Naive thymus-derived CD4-positive, alpha-beta T cell (primary cell): ENCODE measurements around the gene PMIS2. TPM values are rescaled to one million over a fixed set of nuclear protein-coding genes. Genes with fewer than 3 reads are reported as not detected.

Source experiments
- ATAC-seq: fragments of 150-1000 bp; cut with Tn5 transposase; 2 replicates; pipeline ENCODE4 v1.10.0; 2021; ENCODE audit warnings: mild to moderate bottlenecking, moderate library complexity
- CTCF ChIA-PET: fragments of 350-600 bp; sonication (Branson Sonifier 250); formaldehyde crosslinking; loops from one replicate; lab custom pipeline; 2021; ENCODE audit warnings: antibody characterized with exemption; lab: Charles Lee
- POLR2A ChIA-PET: fragments of 350-600 bp; sonication (Branson Sonifier 250); formaldehyde crosslinking; loops from one replicate; lab custom pipeline; 2021; ENCODE audit warnings: antibody characterized with exemption, inconsistent platforms; lab: Charles Lee
- DNase-seq, 9 donors: peaks; one replicate each; pipeline versions ENCODE4 v3.0.0 to v3.0.0-alpha.2; 2020 to 2022; ENCODE audit warnings: mixed read lengths in 1 of 9
- H3K27ac ChIP-seq: one replicate; pipeline ENCODE4 v1.7.0; 2013; ENCODE audit warnings: mild to moderate bottlenecking, low read depth, low read length, moderate library complexity
- H3K27me3 ChIP-seq, 2 donors: one replicate each; pipeline ENCODE4 v1.7.0; 2013; ENCODE audit warnings: low read length in 2 of 2, mild to moderate bottlenecking in 2 of 2, moderate library complexity in 2 of 2; ENCODE audit not compliant: control insufficient read depth in 2 of 2, insufficient read depth in 2 of 2
- H3K36me3 ChIP-seq, 3 experiments: 1 replicate in 2 of 3; 2 replicates in 1 of 3; pipeline ENCODE4 v1.7.0; 2013; ENCODE audit warnings: low read length in 3 of 3, mild to moderate bottlenecking in 3 of 3, moderate library complexity in 1 of 3; ENCODE audit not compliant: insufficient read depth in 3 of 3, control insufficient read depth in 2 of 3
- H3K4me1 ChIP-seq, 2 donors: one replicate each; pipeline ENCODE4 v1.7.0; 2013; ENCODE audit warnings: low read length in 2 of 2, mild to moderate bottlenecking in 2 of 2, moderate library complexity in 1 of 2; ENCODE audit not compliant: control insufficient read depth in 2 of 2, insufficient read depth in 2 of 2
- H3K4me3 ChIP-seq: 2 replicates; pipeline ENCODE4 v1.7.0; 2013; ENCODE audit warnings: mild to moderate bottlenecking, low read length
- H3K9me3 ChIP-seq, 3 experiments: 1 replicate in 2 of 3; 2 replicates in 1 of 3; pipeline ENCODE4 v1.7.0; 2013; ENCODE audit warnings: low read length in 3 of 3; ENCODE audit not compliant: control insufficient read depth in 2 of 3
- H3K27ac Mint-ChIP-seq, 9 donors: one replicate each; pipeline ENCODE4 v1.8.0; 2020 to 2022; ENCODE audit warnings: mixed read lengths in 9 of 9, mild to moderate bottlenecking in 8 of 9, moderate library complexity in 5 of 9, inconsistent platforms in 2 of 9
- H3K27me3 Mint-ChIP-seq, 5 donors: one replicate each; pipeline ENCODE4 v1.8.0; 2021 to 2022; ENCODE audit warnings: mixed read lengths in 5 of 5, mild to moderate bottlenecking in 1 of 5
- H3K36me3 Mint-ChIP-seq, 5 donors: one replicate each; pipeline ENCODE4 v1.8.0; 2020 to 2022; ENCODE audit warnings: mixed read lengths in 5 of 5, mild to moderate bottlenecking in 3 of 5, inconsistent platforms in 1 of 5
- H3K4me1 Mint-ChIP-seq, 7 donors: one replicate each; pipeline ENCODE4 v1.8.0; 2020 to 2022; ENCODE audit warnings: mixed read lengths in 7 of 7, mild to moderate bottlenecking in 3 of 7, inconsistent platforms in 1 of 7
- H3K4me3 Mint-ChIP-seq, 10 donors: one replicate each; pipeline ENCODE4 v1.8.0; 2020 to 2022; ENCODE audit warnings: mild to moderate bottlenecking in 10 of 10, mixed read lengths in 10 of 10, moderate library complexity in 6 of 10, inconsistent platforms in 2 of 10
- H3K9me3 Mint-ChIP-seq, 11 donors: one replicate each; pipeline ENCODE4 v1.8.0; 2020 to 2022; ENCODE audit warnings: mixed read lengths in 11 of 11, mild to moderate bottlenecking in 4 of 11, inconsistent platforms in 1 of 11, moderate library complexity in 1 of 11
- intact Hi-C, 2 donors: fragments of 100-400 bp; cut with micrococcal nuclease; formaldehyde crosslinking; loops; one replicate each; pipeline ENCODE4 v1.15.1; 2023
- polyA plus RNA-seq, 2 donors: library from polyadenylated mRNA; unstranded; fragments of 300-500 nt; fragmentation: Illumina TruSeq; gene quantifications; one replicate each; pipeline ENCODE4 v1.2.3, GENCODE V29; 2021
- total RNA-seq, 6 experiments: library from RNA in 5 of 6; stranded (reverse) in 5 of 6; gene quantifications; 1 replicate in 5 of 6; 2 replicates in 1 of 6; pipeline ENCODE4 v1.2.3 and lab custom pipeline; 2021 to 2026

The PMIS2 gene
- total and polyA plus RNA-seq, 7 experiments from 2014 or later: not detected

DNA sequence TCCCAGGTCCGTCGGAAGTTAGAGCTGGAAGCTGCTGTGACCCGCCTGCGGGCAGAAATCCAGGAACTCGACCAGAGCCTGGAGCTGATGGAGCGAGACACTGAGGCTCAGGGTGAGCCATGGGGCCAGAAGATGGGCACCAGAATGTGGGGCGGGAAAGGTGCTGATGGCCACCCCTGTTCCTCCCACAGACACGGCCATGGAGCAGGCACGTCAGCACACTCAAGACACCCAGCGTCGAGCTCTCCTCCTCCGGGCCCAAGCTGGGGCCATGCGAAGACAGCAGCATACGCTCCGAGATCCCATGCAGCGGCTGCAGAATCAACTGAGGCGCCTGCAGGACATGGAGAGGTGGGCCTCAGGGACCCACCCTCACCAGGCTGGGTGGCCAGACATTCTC lies 29.1 kb downstream of the PMIS2 start:
- intact Hi-C loops: no loop called here
- ATAC-seq (no peak), DNase-seq (no peak)
- Mint-ChIP-seq H3K9me3 (peaks cover 0 to 4% (median 0%) of the 10 kb centered on the region in 11 donors), H3K27me3 (peaks cover 0 to 2% (median 0%) of the 10 kb centered on the region in 5 donors), H3K4me1 (peaks cover 4 to 32% (median 27%) of the 10 kb centered on the region in 7 donors), H3K27ac (peak overlapping the region in 1 of 9 donors; percentile 38), H3K4me3 (no peak overlapping the region), H3K36me3 (peaks cover 0 to 10% (median 4%) of the 10 kb centered on the region in 5 donors)
- Histone ChIP-seq H3K36me3 (peaks cover 0 to 31% (median 0%) of the 10 kb centered on the region in 3 experiments), H3K4me3 (no peak overlapping the region), H3K27me3 (no peaks in the 10 kb centered on the region), H3K4me1 (peaks cover 18 to 19% of the 10 kb centered on the region in 2 donors), H3K9me3 (no peaks in the 10 kb centered on the region), H3K27ac (no peak overlapping the region)
- ChIA-PET CTCF (no interaction called here), POLR2A (interaction anchor here (1.0 kb wide), 1 partner anchor 130 kb away, joined by 3 read pairs; the partner anchor contains the start of genes PSENEN and U2AF1L4)

DNA sequence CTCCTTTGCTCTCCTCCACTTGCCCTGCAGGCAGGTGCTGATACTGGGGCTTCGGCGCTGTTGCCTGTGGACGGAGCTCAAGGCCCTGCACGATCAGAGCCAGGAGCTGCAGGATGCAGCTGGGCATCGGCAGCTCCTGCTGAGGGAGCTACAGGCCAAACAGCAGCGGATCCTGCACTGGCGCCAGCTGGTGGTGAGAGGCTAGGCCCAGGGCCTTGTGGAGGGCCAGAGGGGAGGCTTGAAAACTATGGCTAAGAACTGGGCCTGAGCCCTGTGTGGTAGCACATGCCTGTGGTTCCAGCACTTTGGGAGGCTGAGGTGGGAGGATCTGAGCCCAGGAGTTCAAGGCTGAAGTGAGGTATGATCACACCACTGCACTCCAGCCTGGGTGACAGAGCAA lies 32.9 kb downstream of the PMIS2 start:
- POLR2A ChIA-PET: interaction anchor here (0.7 kb wide), 1 partner anchor 428 kb away, joined by 4 read pairs; no protein-coding TSS in a partner anchor

DNA sequence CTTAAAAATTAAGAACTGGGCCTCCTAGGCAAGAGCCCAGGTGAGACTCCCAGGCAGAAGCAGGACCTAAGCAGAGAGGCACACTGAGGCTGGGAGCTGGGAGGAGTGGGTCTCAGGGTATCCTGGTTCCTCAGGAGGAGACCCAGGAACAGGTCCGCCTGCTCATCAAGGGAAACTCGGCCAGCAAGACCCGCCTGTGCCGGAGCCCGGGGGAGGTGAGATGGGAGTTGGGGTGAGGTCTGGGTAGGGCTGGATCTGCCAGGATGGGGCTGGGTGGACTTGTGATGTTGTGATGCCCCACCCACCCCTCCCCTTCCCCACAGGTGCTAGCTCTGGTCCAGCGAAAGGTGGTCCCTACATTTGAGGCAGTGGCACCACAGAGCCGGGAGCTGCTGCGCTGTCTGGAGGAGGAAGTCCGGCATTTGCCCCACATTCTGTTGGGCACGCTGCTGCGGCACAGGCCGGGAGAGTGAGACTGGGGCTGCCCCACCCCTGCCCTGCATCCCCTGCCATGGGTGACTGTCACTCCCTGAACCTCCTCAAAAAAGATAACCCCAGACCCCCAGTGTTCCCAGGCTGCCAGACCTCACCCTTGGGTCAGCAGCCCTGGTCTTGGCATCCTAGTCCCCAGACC lies 33.4 kb downstream of the PMIS2 start:
- Histone ChIP-seq H3K27ac (no peak overlapping the region), H3K4me1 (no peaks in the 10 kb centered on the region), H3K4me3 (no peak overlapping the region), H3K36me3 (peaks cover 0 to 46% (median 0%) of the 10 kb centered on the region in 3 experiments), H3K27me3 (no peaks in the 10 kb centered on the region), H3K9me3 (no peaks in the 10 kb centered on the region)
- H3K9me3 Mint-ChIP-seq: peaks cover 0 to 1% (median 0%) of the 10 kb centered on the region in 11 donors
- H3K27me3 Mint-ChIP-seq: no peaks in the 10 kb centered on the region
- intact Hi-C loops: no loop called here
- ChIA-PET POLR2A (interaction anchor here (0.7 kb wide), 1 partner anchor 427 kb away, joined by 4 read pairs; no protein-coding TSS in a partner anchor), CTCF (no interaction called here)
- H3K4me3 Mint-ChIP-seq: no peak overlapping the region
- H3K4me1 Mint-ChIP-seq: peaks cover 0 to 6% (median 0%) of the 10 kb centered on the region in 7 donors
- ATAC-seq (no peak), DNase-seq (no peak)
- H3K36me3 Mint-ChIP-seq: peaks cover 0 to 21% (median 4%) of the 10 kb centered on the region in 5 donors
- no peak overlapping the region for H3K27ac Mint-ChIP-seq

More for the DNA sequence above, 32.9 kb downstream of the PMIS2 start:
- H3K27me3 Mint-ChIP-seq: no peaks in the 10 kb centered on the region
- peaks cover 0 to 1% (median 0%) of the 10 kb centered on the region in 11 donors for H3K9me3 Mint-ChIP-seq
- H3K36me3 ChIP-seq: peaks cover 0 to 46% (median 0%) of the 10 kb centered on the region in 3 experiments
- peak overlapping the region in 1 of 9 donors; percentile 31 for H3K27ac Mint-ChIP-seq
- DNase-seq: no peak
- no peak overlapping the region for H3K27ac ChIP-seq
- H3K9me3 ChIP-seq: no peaks in the 10 kb centered on the region
- ATAC-seq: no peak
- H3K4me3 Mint-ChIP-seq: no peak overlapping the region
- H3K36me3 Mint-ChIP-seq: peaks cover 0 to 21% (median 4%) of the 10 kb centered on the region in 5 donors
- CTCF ChIA-PET: no interaction called here
- intact Hi-C loops: no loop called here
- H3K4me1 Mint-ChIP-seq: peaks cover 0 to 6% (median 2%) of the 10 kb centered on the region in 7 donors
- no peaks in the 10 kb centered on the region for H3K27me3 ChIP-seq
- H3K4me3 ChIP-seq: no peak overlapping the region
- H3K4me1 ChIP-seq: no peaks in the 10 kb centered on the region

DNA sequence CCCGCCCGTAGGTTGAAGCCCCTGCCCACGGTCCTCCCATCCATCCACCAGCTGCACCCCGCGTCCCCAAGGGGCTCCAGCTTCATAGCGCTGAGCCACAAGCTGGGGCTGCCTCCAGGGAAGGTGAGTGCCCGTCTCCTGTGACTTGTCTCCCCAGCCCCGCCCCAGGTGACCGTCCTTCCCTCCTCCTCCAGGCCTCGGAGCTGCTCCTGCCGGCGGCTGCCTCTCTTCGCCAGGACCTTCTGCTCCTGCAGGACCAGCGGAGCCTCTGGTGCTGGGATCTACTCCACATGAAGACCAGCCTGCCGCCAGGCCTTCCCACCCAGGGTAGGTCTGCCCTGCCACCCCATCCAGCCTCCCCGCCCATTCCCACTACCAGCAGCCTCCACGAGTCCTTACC lies 34.0 kb downstream of the PMIS2 start:
- POLR2A ChIA-PET: no interaction called here

DNA sequence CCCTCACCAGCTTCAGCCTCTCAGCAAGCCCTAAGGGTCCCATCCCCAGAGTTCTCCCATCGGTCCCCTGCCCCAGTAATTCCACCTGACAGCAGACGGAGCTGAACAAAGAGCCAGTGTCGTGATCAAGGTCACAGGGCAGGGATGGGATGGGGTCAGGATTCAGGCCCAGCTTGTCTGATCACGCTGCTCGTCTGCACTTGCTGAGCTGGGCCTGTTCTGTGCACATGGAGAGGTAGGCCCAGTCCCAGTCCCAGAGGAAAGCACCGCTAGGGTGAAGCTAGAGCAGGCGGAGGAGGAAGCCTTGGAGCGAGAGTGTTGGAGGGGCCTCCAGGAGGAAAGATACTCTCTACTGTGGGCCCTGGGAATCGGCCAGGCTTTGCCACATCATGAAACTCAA lies 35.7 kb downstream of the PMIS2 start:
- Mint-ChIP-seq H3K4me1 (peaks cover 0 to 6% (median 2%) of the 10 kb centered on the region in 7 donors), H3K36me3 (peaks cover 0 to 12% (median 0%) of the 10 kb centered on the region in 5 donors), H3K27ac (peak overlapping the region in 3 of 9 donors; percentile 48 to 88 (median 74)), H3K9me3 (peaks cover 0 to 1% (median 0%) of the 10 kb centered on the region in 11 donors), H3K27me3 (no peaks in the 10 kb centered on the region), H3K4me3 (no peak overlapping the region)
- ChIA-PET CTCF (no interaction called here), POLR2A (interaction anchor here (1.3 kb wide), 1 partner anchor 16 kb away, joined by 4 read pairs; no protein-coding TSS in a partner anchor)
- intact Hi-C loops: no loop called here
- no peak for ATAC-seq
- Histone ChIP-seq H3K4me1 (no peaks in the 10 kb centered on the region), H3K4me3 (no peak overlapping the region), H3K9me3 (no peaks in the 10 kb centered on the region), H3K36me3 (peaks cover 0 to 30% (median 0%) of the 10 kb centered on the region in 3 experiments), H3K27ac (no peak overlapping the region), H3K27me3 (no peaks in the 10 kb centered on the region)
- no peak for DNase-seq

More for the DNA sequence above, 34.0 kb downstream of the PMIS2 start:
- Mint-ChIP-seq H3K9me3 (peaks cover 0 to 1% (median 0%) of the 10 kb centered on the region in 11 donors), H3K4me1 (peaks cover 0 to 6% (median 0%) of the 10 kb centered on the region in 7 donors), H3K27ac (peak overlapping the region in 1 of 9 donors; percentile 43), H3K36me3 (peaks cover 0 to 17% (median 4%) of the 10 kb centered on the region in 5 donors), H3K4me3 (no peak overlapping the region), H3K27me3 (no peaks in the 10 kb centered on the region)
- Histone ChIP-seq H3K4me3 (no peak overlapping the region), H3K36me3 (peaks cover 0 to 41% (median 0%) of the 10 kb centered on the region in 3 experiments), H3K27me3 (no peaks in the 10 kb centered on the region), H3K4me1 (no peaks in the 10 kb centered on the region), H3K27ac (no peak overlapping the region), H3K9me3 (no peaks in the 10 kb centered on the region)
- ATAC-seq (no peak), DNase-seq (no peak)
- intact Hi-C loops: no loop called here
- CTCF ChIA-PET: no interaction called here

DNA sequence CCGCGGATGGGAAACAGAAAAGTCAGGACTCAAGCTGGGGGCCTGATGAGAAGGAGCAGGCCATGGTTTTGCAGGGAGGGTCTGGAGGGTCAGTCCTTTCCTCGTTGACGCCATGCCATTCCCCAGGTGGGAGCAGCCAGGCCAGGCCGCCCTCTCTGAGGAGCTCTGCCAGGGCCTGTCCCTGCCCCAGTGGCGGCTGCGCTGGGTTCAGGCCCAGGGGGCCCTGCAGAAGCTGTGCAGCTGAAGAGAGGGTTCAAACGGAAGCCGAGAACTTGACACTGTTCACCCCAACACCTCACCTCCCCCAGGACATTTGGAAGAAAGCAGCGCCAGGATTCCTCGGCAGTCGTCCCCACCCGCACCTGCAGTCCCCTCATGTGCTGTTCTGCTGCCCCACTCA lies 36.8 kb downstream of the PMIS2 start:
- no peaks in the 10 kb centered on the region for H3K27me3 ChIP-seq
- Mint-ChIP-seq H3K36me3 (peaks cover 0 to 12% (median 0%) of the 10 kb centered on the region in 5 donors), H3K27me3 (no peaks in the 10 kb centered on the region), H3K27ac (peak overlapping the region in 2 of 9 donors; percentile 18 to 19), H3K9me3 (peaks cover 0 to 1% (median 0%) of the 10 kb centered on the region in 11 donors), H3K4me3 (no peak overlapping the region), H3K4me1 (peaks cover 0 to 6% (median 2%) of the 10 kb centered on the region in 7 donors)
- no peak overlapping the region for H3K4me3 ChIP-seq
- H3K4me1 ChIP-seq: peaks cover 0 to under 1% of the 10 kb centered on the region in 2 donors
- ChIA-PET CTCF (no interaction called here), POLR2A (interaction anchor here (1.3 kb wide), 1 partner anchor 17 kb away, joined by 4 read pairs; no protein-coding TSS in a partner anchor)
- H3K27ac ChIP-seq: no peak overlapping the region
- ATAC-seq (no peak), DNase-seq (no peak)
- H3K9me3 ChIP-seq: no peaks in the 10 kb centered on the region
- H3K36me3 ChIP-seq: peaks cover 0 to 20% (median 0%) of the 10 kb centered on the region in 3 experiments
- intact Hi-C loops: no loop called here
